DMS153 treated with DMSO at 0.1 percent for 48 hours (cell line): Measurements from ENCODE around the gene TMEM170A.
A peak's percentile ranks its signal among the peaks of the same experiment; 100 is the strongest.
"Not testable (repeated sequence)": the region's sequence is repeated elsewhere in the genome, so short reads cannot be mapped to it uniquely, and the experiment has no call there.

ENCODE experiments used
- DNase-seq: peaks from one replicate; lab custom pipeline; 2025; ENCODE audit not compliant: unreplicated experiment; lab: John Stamatoyannopoulos, UW

The TMEM170A gene, protein sequence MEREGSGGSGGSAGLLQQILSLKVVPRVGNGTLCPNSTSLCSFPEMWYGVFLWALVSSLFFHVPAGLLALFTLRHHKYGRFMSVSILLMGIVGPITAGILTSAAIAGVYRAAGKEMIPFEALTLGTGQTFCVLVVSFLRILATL

DNA sequence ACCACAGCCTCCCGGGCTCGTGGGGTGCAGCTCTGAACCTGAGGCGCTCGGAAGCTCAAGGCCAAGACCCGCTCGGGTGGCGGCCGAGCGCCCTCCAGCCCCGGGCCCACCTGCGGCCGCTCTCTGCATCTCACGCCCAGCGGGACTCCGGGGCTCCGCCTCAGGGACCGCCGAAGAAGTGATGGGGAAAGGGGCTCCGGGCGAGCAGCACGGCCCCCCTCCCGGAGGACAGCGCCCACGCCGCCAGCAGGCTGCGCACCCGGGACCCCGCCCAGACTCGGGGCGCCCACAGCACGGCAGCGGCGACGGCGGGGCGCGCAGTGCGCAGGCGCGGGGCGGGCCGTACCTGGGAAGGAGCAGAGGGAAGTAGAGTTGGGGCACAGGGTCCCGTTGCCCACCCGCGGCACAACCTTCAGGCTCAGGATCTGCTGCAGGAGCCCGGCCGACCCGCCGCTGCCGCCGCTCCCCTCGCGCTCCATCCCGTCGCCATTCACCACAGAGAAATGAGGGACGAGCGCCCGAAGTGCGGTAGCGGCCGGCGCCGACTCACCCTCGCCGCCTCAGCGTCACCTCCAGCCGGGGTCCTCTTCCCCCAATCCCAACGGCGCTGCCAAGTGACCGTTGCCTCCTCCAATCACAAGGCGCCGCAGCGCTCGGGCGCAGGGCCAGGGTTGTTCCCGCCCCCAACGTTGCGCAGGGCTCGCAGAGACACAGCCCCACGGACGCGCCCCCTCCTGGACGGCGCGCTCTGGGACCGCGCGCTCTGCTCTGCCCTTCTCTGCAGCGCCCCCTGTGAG, at the start of gene TMEM170A:
Gene TMEM170A, minus strand, starts transcription at position 568 of the 797 bp plus-strand sequence. Its CDS starts 89 bp downstream, at position 479.
- peak; percentile 94 for DNase-seq

DNA sequence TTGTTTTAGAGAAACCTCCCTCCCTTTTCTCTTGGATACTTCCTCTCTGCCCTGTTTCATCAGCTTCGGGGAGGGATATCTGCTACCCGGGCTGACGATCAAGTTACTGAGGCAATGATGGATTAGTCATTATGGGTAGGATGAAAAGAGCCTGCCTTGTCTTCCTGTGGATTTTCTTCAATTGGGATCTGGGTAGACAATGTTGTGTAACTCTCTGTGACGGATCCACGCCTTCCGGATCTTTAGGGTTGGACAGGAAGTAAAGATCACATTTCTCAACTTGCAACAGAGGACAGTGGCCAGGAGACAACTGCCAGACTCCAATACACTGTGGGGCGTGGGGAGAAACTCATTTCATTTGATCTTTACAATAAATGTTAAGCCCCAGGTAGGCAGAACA, 42.1 kb upstream of the TMEM170A start:
- DNase-seq = no peak

DNA sequence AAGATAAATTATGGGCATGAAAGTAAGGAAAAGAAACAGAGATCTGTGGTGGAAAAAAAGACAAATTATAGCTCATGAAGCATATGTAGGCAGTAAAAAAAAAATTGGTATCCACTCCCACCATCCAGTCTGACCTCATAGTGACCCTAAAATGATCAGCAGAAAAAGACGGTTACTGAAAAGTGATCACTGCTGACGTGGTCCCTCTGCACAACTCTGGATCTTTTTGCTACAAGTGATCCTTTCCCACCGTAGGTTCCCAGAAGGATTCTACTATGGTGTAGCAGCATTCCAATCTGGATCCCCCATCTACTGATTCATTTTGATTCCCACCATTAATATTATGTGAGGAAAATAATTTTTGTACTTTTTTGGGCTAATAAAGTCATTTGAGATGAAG, 41.6 kb upstream of the TMEM170A start:
- no peak for DNase-seq

DNA sequence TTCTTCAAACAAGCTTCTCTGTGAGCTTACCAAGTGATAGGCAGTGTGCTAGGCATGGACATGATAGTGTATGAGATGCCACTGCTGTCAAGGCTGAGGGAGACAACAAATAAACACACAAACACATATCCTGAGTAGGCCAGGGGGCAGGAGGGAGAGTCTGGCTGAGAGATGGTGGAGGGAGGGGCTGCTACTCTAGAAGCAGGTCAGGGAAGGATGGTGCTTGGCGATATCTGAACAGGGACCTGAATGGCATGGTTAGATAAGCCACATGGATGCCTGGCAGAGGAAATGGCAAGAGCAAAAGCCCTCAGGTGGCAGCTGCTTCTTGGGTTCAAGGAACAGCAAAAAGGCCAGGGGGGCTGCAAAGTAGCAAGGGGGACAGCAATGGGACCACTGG, 39.3 kb upstream of the TMEM170A start:
- DNase-seq = no peak

DNA sequence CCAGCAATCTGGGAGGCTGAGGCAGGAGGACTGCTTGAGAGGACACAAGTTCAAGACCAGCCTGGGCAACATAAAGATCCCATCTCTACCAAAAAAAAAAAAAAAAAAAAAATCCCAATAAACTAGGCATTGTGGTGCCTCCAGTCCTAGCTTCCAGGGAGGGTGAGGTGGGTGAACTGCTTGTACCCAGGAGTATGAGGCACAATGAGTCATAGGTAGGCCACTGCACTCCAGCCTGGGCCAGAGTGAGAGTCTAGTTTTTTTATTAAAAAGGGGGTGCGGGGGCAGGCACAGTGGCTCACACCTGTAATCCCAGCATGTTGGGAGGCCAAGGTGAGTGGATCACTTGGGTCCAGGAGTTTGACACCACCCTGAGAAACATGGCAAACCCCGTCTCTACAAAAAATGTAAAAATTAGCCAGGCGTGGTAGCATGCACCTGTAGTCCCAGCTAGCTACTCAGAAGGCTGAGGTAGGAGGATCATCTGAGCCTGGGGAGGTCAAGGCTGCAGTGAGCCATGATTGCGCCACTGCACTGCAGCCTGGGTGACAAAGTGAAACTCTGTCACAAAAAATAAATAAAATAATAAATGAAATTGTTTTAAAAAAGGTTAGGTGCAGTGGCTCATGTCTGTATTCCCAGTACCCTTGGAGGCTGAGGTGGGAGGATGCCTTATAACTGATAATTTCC, 38.6 kb upstream of the TMEM170A start:
- DNase-seq = no peak

DNA sequence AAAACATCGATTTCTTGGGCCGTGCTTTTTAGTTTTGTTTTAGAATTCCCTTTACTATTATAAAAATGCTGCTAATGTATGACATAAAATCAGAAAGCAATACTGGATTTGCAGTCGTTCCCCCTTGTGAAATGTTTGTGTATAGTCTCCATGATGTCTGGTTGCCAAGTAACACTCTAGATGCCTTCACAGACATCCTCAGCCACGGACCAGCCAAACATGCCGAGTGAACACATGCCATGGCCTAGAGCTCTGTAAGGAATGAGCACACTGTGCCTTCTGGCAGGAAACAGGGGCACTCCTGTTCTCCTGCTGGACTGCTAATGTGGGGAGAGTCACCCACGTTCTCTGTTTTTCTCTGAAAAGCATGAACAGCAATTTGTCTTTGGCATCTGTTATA, 37.3 kb upstream of the TMEM170A start:
- DNase-seq = not testable (repeated sequence)

DNA sequence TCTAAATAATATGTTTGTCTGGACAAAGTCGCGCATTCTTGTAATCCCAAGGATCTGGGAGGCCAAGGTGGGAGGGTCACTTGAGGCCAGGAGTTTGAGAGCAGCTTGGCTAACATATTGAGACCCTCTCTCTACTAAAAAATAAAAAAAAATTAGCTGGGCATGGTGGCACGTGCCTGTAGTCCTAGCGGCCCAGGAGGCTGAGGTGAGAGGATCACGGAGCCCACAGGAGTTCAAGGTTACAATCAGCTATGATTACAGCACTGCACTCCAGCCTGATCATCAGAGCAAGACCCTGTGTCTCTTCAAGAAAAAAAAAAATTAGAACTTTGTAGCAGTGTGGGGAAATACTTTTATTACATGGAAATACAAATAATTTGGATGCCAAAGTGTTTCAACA, 36.9 kb upstream of the TMEM170A start:
- DNase-seq = no peak

DNA sequence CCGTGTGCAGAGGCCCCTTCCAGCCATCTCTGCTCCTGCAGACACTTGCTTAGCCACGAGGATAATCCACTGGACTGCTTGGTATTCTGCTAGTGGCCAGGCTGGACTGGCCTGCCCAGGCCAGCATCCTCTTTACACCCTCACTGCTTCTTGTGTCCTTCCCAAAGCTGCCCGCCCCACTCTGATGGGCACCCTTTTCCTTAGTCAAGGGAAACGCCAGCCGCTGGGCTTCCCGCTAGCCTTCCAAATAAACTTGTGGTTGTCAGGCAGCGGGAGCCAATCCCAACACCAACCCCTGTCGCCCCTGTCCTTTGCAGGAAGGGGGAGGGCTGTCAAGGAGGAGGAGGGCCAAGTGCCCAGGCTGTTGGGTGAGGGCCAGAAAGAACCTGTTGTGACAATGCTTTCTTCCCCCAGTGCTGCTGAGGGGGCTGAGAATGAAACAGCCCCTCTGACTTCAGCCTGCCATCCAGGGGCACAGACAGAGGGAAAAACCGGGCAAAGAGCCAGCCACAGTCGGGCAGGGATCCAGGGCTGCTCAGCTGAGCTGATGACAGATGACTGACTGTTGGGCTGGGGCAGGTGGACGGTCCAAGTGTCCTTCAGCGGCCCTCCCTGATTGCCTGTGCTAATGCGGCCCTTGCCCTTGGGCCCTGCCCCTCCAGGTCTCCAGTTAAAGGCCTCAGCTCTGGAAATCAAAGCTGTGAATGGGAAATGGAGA, 34.3 kb upstream of the TMEM170A start:
- peak; percentile 15 for DNase-seq

DNA sequence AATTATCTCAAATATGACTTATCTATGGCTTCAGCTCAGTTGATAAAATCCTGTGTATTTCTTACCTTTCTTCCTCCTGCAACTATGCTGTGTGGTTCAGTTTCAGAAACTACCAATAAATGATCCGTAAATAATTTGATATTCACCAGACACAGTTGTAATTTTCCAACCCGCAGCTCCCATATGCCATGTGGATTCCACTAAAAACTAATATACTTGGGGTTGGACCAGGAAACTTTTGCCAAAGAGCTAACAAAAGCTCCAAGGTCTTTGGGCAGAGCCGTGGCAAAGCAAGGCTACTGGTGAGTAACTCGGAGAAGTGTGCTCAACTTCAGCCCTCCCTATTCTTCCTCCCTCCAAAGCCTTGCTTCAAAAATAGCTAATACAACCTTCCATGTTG, 33.1 kb upstream of the TMEM170A start:
- no peak for DNase-seq

DNA sequence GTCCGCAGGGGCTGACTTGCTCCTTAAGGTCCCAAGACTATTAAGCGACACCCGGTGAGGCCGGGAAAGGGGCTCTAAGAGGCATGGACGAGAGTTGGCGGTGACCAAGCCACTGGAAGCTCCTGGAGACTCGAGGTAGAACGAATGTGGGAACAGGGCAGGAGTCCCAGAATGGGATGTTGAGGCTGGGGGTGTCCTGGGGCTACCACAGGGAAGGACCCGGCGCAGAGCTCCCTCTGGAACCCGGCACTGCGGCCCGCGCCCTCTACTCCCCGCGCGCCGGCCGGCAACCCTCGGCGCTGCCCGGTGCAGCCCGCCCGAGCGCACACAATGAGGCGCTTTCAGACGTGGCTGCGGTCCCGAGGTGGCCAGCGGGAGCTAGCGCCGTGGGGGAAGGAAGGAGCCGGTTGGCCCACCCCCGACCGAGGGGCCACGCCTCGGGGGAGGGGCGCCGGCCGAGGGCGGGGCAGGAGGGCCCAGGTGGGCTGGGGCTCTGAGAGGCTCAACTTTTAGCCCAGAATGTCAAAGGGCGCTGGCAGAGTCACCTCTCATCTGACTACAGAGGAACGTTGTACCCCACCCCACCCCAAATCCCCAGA, 30.7 kb upstream of the TMEM170A start, which contains the start of gene CHST6:
Gene CHST6, minus strand, starts transcription at position 366 of the 599 bp plus-strand sequence. CDS start 15,613 bp downstream, outside the sequence.
- DNase-seq = no peak

DNA sequence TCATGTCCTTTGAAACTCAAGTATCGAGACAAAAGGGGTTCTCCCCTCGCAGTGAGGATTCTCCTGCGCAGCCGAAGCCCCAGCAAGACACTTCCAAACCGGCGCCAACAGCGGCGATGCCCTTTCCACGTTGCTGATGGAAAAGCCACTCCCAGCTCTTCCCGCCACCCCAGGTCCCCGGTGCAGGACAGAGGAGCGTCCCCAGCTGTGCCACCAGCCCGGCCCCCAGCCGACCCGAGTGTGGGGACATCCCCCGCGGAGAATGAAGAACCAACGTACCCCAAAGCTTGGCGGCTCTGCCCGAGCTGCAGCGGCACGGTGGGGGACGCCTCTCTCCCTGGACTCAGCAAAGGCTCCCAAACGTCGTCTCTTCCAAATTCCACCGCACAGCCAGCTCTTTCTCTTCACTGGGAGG, 30.2 kb upstream of the TMEM170A start:
- DNase-seq = no peak

DNA sequence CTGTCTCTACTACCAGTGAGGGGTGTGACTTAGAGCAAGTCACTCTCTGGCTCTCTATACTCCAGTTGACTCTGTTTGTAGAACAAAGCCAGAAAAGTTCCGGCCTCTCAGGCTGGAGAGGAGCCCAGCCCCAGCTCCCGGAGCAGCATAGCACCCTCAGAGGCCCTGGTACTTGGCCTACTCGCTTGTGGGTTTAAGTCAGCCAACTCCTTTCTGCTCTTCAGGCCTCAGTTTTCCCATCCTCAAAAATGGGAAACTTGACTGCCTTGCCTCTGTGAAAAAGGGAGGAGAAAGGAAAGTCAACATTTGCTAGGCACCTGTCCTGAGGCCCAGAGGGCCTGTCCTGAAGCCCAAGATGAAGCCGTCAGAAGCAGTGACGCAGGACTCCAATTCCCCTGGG, 29.7 kb upstream of the TMEM170A start:
- no peak for DNase-seq

DNA sequence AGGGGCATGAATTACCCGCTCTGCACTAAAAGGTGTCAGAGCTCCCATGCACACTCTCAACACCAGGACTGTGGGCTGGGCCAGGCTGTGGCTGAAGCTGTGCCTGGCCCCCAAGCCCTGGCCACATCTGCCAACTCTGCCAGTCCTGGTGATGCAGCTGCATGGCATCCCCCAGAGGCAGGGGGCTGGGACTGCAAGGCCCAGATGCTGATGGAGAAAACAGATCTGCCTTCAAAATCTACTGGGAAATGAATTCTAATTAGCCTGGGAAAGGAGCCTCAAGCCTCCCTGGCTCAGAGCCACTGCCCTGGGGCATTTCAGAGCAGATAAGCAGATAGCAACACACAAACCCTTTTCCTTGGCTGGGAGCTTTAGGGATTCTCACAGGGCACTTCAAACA, 27.4 kb upstream of the TMEM170A start:
- DNase-seq = peak; percentile 38

DNA sequence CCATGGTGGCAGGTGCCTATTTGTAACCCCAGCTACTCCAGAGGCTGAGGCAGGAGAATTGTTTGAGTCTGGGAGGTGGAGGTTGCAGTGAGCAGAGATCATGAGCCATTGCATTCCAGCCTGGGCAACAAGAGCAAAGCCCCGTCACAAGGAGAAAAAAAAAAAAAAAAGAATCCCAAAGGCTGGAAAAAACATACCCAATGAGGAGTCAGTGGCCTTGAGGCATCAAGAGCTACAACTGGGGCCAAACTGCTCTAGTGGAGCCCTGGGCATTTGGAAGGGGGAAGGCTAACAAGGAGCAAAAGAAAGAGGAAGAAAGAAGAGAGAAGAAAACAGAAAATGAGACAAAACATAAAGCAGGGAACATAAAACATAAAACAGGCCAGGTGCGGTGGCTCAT, 23.8 kb upstream of the TMEM170A start:
- no peak for DNase-seq

DNA sequence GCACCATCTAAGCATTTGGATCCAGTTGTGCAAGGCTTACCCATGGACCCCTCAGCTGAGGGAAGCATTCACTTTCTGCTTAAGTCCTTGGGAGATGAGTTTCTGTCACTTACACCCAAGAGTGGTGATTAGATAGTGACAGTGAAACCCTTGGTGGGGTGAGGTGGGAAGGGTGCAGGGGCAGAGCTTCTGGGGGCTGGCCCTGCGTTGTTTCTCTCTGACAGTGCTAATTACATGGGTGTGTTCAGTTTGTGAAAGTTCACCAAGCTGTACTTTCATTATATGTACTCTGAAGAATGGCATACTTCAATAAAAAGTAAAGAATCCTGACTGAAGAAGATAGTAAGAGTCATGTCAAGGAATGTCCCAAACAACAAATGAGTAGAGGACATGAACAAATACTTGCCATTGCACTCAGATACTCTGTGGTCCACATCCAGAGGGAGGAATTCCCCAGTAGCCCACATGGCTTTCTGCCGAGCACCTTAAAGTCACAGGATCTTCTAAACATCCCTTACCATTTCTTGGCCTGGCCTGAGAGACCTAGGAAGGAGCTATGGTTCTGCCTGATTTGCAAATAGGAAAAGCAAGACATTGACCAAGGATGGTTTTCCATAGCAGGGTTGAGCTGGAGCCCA, 22.3 kb upstream of the TMEM170A start:
- no peak for DNase-seq

DNA sequence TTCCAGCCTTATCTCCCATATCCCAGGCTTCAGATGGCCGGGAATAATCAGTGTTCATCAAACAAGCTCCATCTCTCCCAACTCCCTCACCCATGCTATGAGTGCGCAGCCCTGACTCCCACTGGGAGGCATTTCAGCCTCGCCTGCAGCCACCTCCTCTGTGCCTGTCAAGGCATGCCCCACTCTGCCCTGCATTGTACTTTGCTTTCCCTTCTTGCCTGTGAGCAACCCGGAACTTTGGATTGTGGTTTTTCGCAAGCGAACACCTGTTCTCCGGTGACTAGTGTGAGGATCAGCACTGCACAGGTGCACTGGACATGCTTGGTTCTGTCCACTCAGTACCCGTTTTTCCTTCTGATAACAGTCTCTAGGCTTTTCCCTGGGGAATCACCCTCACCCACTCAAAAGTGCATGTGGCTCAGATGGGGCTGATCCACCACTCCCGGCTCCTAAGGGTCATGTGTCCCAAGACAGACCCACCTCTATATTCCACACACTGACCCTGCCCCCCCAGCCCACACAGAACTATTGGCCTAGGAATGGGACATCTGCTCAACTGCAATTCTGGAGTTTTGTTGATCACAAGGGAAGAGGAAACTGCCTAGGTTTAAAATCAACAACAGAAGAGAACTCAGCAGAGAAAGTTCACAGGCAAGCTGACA, 21.7 kb upstream of the TMEM170A start:
- DNase-seq = peak; percentile 71

DNA sequence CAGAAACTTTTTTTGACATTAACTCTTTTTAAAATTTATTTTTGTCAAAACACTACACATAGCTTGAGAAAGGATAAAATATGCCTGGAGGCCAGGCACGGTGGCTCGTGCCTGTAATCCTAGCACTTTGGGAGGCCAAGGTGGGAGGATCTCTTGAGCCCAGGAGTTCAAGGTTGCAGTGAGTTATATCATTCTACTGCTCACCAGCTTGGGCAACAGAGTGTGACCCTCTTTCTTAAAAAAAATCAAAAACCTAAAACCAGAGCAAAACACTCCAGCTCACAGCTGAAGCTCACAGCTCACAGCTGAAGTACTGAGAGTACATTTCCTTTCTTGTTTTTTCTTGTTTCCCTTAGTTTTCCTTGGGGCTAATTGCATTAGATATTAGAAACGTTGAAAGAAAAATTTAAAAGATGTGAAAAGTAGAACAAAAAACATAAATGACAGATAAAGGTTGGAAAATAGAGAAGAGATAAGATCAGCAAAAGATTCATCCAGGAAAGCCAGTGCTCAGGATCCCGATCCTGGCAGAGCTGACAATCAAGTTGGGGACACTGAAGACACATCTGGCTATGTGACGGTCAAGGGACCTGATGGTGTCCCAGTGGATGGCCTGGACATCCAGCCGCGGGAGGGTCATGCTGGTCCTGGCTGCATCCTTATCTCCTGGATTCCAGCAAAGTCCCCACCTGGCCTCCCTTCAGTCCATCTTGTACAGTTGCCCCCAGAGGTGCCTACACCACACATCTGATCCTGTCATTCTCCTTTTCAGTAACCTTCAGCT, 20.9 kb upstream of the TMEM170A start:
- no peak for DNase-seq

DNA sequence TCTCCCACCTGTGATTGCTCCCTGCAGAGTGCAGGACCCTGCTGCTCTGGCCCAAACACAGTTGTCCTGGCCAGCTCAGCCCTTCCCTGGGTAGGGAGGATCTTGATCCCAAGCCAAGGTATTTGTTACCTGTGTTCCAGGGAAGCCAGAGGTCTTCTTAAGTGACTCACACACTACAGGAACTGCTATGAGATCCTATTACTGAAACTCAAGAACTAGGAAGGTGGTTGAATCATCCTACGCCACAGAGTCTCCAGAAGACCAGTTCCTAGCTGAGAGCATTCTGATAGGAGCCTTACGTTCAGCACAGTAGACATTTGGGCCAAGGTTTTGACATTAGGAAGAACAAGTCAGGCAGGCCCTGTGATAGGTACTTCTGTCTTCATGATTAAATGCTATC, 18.7 kb upstream of the TMEM170A start:
- no peak for DNase-seq
